ENCODE measurements around the gene GPR157.

Gene GPR157

DNA sequence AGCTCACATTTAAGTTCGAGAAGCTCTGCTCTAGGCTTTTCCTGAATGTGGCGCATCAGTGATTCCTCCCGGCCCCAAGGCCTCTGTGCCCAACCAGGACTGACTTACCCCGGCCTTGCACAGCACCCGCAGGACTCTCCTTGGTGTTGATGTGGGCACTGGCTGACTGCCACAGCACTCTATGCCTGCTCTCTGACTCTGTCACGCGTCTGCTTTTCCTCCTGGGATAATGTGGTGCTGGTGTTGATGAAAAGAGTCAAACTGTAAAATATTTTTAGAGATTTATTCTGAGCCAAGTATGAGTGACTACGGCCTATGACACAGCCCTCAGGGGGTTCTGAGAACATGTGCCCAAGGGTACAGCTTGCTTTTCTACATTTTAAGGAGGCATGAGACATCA, 44.0 kb downstream of the GPR157 start:
- TF ChIP-seq, protein P1, sequence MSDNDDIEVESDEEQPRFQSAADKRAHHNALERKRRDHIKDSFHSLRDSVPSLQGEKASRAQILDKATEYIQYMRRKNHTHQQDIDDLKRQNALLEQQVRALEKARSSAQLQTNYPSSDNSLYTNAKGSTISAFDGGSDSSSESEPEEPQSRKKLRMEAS (IDR thresholded peaks at IDR 0.05; ENCODE audit: low read depth, low read length) = no peak
- no peak for TF ChIP-seq POLR2A (IDR thresholded peaks at IDR 0.05; ENCODE audit: extremely low read depth, insufficient read length)
- TF ChIP-seq MYC (IDR thresholded peaks at IDR 0.05; ENCODE audit: low read depth, low read length) = no peak
- TF ChIP-seq, protein P2, sequence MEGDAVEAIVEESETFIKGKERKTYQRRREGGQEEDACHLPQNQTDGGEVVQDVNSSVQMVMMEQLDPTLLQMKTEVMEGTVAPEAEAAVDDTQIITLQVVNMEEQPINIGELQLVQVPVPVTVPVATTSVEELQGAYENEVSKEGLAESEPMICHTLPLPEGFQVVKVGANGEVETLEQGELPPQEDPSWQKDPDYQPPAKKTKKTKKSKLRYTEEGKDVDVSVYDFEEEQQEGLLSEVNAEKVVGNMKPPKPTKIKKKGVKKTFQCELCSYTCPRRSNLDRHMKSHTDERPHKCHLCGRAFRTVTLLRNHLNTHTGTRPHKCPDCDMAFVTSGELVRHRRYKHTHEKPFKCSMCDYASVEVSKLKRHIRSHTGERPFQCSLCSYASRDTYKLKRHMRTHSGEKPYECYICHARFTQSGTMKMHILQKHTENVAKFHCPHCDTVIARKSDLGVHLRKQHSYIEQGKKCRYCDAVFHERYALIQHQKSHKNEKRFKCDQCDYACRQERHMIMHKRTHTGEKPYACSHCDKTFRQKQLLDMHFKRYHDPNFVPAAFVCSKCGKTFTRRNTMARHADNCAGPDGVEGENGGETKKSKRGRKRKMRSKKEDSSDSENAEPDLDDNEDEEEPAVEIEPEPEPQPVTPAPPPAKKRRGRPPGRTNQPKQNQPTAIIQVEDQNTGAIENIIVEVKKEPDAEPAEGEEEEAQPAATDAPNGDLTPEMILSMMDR (IDR thresholded peaks at IDR 0.05; ENCODE audit: low read depth, low read length) = no peak
- DNase-seq (ENCODE audit: low read depth) = no peak
- no peak overlapping the region for H3K4me3 ChIP-seq (ENCODE audit: low read depth, low read length)

DNA sequence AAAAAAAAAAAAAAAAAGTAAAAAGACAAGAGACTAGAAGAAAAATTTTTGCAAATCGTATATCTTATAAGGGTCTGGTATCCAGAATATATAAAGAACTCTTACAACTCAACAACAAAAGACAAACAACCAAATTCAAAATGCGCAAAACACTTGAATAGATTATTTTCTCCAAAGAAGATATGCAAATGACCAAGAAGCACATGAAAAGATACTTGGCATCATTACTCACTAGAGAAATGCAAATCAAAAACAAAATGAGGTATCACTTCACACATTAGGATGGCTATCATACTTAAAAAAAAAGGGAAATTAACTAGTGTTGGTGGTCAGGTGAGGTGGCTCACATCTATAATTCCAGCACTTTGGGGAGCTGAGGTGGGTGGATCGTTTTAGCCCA, 47.4 kb downstream of the GPR157 start:
- TF ChIP-seq POLR2A (IDR thresholded peaks at IDR 0.05; ENCODE audit: extremely low read depth, insufficient read length) (no peak), MYC (IDR thresholded peaks at IDR 0.05; ENCODE audit: low read depth, low read length) (no peak)
- TF ChIP-seq, protein P1 (IDR thresholded peaks at IDR 0.05; ENCODE audit: low read depth, low read length) = no peak
- TF ChIP-seq, protein P2 (IDR thresholded peaks at IDR 0.05; ENCODE audit: low read depth, low read length) = no peak
- H3K4me3 ChIP-seq (ENCODE audit: low read depth, low read length) = no peak overlapping the region
- DNase-seq (ENCODE audit: low read depth) = no peak

DNA sequence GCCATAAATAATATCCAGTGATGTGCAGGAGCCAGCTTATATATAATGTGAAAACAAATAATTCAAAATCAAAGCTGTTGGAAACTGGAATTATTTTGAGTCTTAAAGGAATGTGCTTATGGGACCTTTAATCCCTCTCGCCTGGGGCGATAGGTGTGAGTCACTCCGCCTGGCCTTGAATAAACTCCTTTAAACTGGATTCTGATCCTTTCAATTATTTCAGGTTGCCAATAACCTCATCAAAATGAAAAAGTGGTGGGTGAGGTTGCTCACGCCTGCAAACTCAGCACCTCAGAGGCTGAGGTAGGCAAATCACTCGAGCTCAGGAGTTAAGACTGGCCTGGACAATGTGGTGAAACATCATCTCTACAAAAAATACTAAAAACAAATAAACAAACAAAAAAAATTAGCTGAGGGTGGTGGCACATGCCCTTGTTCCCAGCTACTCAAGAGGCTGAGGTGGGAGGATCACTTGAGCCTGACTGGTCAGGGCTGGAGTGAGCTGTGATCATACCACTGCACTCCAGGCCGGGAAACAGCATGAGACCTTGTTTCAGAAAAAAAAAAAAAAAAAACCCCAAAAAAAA, 48.1 kb downstream of the GPR157 start:
- DNase-seq (ENCODE audit: low read depth) = no peak
- no peak overlapping the region for H3K4me3 ChIP-seq (ENCODE audit: low read depth, low read length)
- TF ChIP-seq, protein P2 (IDR thresholded peaks at IDR 0.05; ENCODE audit: low read depth, low read length) = no peak
- TF ChIP-seq MYC (IDR thresholded peaks at IDR 0.05; ENCODE audit: low read depth, low read length) = no peak
- TF ChIP-seq POLR2A (IDR thresholded peaks at IDR 0.05; ENCODE audit: extremely low read depth, insufficient read length) = no peak
- TF ChIP-seq, protein P1 (IDR thresholded peaks at IDR 0.05; ENCODE audit: low read depth, low read length) = no peak

DNA sequence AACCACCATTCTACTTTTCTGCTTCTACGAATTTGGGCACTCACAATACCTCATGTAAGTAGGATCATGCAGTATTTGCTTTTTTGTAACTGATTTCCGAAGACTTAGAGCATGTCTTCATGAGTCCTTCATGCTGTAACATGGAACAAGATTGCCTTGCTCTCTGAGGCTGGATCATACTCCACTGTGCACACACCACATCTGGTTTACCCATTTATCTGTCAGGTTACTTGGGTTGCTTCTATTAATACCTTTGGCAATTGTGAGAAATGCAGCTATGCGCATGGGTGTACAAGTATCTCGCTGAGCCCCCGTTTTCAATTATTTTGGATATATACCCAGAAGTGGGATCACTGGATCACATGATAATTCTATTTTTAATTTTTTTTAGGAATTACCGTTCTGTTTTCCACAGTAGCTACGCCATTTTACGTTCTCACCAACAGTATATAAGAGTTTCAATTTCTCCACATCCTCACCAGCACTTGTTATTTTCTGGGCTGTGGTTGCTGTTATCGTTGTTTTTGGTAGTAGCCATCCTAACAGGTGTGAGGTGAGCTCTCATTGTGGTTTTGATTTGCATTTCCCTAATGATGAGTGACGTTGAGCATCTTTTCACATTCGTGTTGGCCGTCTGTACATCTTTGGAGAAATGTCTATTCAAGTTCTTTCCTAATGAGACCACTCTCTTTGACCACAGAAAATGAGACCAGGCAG, 48.8 kb downstream of the GPR157 start:
- DNase-seq (ENCODE audit: low read depth) = no peak
- TF ChIP-seq POLR2A (IDR thresholded peaks at IDR 0.05; ENCODE audit: extremely low read depth, insufficient read length) = no peak
- H3K4me3 ChIP-seq (ENCODE audit: low read depth, low read length) = no peak overlapping the region

DNA sequence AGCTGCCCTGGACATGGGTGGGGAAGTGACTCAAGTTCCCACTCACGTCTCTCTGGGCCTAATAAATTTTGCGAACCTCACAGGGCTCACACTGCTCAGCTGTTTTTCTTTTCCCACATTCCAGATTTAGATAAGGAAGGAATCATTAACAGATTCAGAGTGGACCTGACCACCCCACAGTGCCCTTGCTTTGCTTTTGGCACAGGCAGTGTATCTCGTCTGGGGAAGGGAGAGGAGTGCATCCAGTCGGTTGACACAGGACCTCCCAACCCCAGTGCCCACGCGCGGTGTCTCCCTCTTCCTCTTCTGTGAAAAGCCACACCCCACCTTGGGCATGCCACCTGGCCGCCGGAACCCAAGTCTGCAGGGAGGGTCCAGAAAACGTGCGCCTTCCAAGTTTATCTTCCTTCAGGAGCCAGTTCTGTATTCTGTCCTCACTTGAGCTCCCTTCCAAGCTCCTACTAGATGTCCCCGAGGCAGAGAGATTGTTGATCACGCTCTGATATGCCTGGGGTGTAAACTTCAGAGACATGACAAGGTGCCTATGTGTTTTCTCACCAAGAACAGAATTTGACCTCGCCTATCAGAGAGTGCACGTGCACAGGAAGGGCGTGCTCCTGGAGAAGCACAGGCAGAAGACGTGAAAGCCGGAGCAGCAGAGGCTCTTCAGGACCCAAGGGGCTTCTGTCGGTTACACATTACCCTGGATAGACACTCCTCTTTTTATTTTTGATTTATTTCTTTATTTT, 50.0 kb downstream of the GPR157 start:
- no peak for DNase-seq (ENCODE audit: low read depth)
- TF ChIP-seq, protein P2 (IDR thresholded peaks at IDR 0.05; ENCODE audit: low read depth, low read length) = no peak
- TF ChIP-seq MYC (IDR thresholded peaks at IDR 0.05; ENCODE audit: low read depth, low read length) = no peak
- TF ChIP-seq POLR2A (IDR thresholded peaks at IDR 0.05; ENCODE audit: extremely low read depth, insufficient read length) = no peak
- TF ChIP-seq, protein P1 (IDR thresholded peaks at IDR 0.05; ENCODE audit: low read depth, low read length) = no peak
- no peak overlapping the region for H3K4me3 ChIP-seq (ENCODE audit: low read depth, low read length)
